ENCODE measurements around the gene MARK3.

The MARK3 gene

GRCh38 chr14:103444837-103445524 is 59.8 kb downstream of the MARK3 start:
- DNase-seq, result no peak

DNA sequence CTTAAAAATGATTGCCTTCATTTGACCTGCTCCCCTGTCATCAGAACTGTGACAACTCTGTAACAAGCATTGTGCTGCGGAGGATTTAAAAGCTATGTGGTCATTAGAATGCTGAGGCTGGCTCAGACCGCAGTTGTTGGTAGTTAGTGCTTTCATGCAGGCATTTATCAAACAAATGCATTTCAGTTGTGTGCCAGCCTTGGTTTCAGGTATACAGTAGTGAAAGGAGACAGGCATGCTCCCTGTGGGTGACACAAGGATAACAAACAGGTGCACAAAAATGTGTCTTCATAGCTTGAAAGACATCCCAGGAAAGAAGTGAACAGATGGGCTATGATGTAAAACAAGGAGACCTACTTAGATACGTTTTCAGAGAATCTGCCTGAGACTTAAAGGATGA is 60.6 kb downstream of the MARK3 start:
- no peak for DNase-seq

DNA sequence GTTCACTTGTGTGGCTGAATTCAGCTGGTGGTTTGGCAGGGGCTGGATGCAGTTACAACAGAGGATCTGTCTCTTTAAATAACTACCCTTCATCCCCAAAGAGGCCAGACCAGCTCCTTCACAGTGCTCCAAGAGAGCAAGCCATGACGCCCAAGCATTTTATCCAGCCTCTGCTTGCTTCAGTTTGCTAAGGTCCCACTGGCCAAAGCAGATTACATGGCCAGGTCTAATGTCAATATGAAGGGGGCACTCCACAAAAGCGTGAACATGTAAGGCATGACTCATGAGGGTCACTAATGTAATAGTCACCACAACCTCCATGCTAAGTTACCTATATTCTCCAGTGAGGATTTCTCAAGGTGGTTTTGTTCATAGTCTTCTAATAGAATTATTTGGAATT is 62.9 kb downstream of the MARK3 start:
- DNase-seq, result no peak

- no peak for DNase-seq
Observed at GRCh38 chr14:103449634-103450161, 64.5 kb downstream of the MARK3 start.

GRCh38 chr14:103450416-103450815 is 65.2 kb downstream of the MARK3 start:
- DNase-seq, result no peak

GRCh38 chr14:103451401-103451800 is 66.2 kb downstream of the MARK3 start:
- no peak for DNase-seq

DNA sequence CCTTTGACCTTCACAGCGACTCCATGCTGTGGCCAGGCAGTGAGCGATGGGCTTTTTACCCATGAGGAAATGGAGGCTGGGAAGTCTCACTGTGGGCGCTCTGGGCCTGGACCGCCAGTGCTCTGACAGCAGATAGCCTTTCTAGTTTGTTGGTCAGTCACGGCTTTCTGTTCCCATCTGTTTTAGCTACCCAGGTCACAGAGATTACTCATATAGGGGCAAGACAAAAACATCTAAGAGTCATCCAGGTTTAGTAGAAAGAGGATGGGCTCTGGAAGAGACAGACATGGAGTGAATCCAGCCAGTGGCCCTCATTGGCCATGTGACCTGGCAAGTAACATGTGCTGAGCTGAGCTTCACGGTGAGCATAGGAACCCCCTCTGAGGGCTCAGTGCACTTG is 68.6 kb downstream of the MARK3 start:
- no peak for DNase-seq

DNA sequence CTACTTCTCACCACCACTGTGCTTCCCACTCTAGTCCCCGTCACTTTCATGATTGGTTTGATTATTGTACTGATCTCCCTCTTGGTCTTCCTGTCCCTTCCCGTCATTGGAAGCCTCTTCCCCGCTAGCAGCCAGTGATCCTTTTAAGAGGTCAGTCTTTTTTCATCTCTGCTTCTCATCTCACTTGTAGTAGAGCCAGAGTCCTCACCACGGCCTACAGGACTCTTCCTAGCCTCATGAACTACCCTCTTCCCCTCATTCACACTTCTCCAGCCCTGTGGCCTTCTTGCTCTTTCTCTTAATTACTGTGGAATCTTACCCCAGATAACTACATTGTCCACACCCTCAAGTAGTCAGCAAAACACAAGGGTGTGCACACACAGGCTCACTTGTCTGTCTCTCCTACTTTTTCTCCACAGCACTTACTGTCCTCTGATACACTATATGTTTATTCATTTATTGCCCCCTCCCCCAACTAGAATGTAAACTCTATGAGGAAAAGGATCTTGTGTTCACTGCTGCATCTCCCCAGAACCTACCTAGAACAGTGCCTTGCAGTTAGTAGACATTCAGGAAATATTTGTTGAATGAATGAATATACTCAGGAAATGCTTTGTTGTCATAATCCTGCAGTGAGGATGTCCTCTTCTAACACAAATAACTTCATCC is 71.1 kb downstream of the MARK3 start:
- no peak for DNase-seq

- DNase-seq, result peak in 2 of 6 experiments; percentile 18 to 35
Observed at GRCh38 chr14:103460415-103460814, 75.2 kb downstream of the MARK3 start.

DNA sequence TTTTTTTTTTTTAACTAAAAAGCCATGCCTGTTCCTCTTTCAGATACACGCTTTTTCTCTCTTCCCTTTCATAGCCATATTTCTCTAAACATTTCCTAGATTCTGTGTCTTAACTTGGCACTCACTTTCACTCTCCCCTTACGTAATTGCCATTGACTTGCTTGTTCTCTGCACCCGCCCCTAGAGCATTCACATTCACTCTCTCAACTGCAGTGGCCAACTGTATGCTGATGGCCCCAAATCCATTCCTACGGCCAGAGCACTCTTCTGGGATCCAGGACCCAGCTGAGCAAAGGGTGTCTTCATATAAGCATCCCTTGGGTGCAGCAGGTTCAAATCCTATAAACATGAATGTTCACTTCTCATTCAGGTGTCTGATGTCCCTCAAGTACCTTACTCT is 77.9 kb downstream of the MARK3 start:
- DNase-seq, result no peak

DNA sequence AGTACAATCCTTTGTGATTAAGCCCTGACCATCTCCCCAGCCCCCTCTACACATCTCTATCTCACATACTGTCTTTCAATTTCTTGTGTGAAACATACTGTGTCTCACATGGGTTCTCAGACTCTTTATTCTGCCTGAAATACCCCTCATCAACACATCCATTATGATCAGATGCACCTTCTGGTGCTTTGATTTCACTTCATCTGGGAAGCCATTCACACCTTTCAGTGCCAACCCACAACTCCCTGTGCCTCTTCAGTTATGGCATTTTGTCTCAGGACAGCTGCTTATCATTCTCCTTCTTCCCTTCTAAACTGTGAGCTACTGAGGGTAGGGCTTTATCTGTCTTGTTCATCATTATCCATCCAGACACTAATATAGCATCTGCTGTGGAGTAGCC is 78.6 kb downstream of the MARK3 start:
- no peak for DNase-seq

DNA sequence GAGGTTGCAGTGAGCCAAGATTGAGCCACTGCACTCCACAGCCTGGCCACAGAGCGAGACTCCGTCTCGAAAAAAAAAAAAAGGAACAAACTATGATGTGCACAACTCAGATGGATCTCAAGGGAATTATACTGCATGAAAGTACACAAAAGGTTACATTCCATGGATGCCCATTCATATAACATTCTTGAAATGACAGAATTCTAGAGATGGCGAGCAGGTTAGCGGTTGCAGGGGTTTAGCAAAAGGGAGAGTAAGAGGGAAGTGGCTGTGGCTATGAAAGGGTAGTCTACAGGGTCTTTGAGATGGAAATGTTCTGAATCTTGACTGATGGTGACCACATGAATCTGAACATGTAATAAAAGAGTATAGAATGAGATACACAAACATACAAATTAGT is 87.7 kb downstream of the MARK3 start:
- no peak for DNase-seq

- DNase-seq, result no peak
Observed at GRCh38 chr14:103474893-103475292, 89.7 kb downstream of the MARK3 start.

GRCh38 chr14:103476065-103476464 is 90.8 kb downstream of the MARK3 start:
- DNase-seq, result peak in 1 of 6 experiments; percentile 2

DNA sequence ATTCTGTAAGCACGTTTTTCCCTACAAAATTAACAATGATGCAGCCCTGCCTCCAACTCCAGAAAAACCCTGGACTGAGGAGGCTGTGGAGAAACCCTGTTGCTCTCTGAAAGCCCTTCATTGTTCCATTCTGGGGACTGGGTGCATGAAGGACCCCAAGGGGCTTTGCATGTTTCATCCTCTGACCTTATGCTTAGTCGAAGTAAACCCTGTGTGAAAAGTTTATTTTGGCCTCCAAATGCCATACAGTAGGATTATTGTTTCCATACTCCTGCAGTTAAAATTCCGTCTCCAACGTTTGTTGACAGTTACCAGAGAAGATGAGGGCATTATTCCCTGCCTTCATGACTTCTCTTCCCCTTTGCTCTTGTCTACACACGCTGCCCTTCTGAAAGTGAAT is 91.4 kb downstream of the MARK3 start:
- DNase-seq, result no peak

GRCh38 chr14:103480595-103480994 is 95.4 kb downstream of the MARK3 start:
- no peak for DNase-seq

DNA sequence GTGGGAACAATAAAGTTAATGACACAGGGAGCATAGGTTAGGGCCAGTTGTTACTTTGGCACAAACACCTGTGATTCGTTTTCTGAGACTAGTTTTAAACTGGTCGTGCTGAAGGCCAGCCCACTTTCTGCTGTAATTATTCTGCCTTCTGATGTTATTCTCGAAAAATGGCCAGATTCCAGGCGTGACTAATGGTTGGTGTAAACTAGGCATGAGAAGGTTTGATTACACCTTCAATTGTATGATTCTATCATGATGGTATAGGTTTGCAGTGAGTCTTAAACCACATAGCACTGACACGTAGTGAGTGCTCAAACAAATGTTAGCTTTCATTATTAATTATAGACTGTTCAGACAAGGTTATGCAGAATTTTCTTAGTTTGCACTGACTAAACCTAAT is 98.4 kb downstream of the MARK3 start:
- no peak for DNase-seq

DNA sequence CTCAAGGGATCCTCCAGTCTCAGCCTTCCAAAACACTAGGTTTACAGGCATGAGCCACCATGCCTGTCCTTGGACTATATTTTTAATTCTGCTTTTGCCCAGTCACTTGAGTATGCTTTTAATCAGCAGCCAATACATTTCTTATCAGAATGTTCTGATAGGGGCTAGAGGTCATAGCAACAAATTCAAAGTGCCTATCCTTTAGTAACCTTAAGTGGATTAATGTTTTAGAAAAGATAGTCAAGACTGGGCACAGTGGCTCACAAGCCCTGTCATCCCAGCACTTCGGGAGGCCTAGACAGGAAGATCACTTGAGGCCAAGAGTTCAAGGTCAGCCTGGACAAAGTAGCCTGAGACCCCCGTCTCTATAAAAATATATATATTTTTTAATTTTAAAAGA is 100.3 kb downstream of the MARK3 start:
- DNase-seq, result no peak

GRCh38 chr14:103488071-103488470 is 102.9 kb downstream of the MARK3 start:
- no peak for DNase-seq

- no peak for DNase-seq
Observed at GRCh38 chr14:103488960-103489359, 103.7 kb downstream of the MARK3 start.

DNA sequence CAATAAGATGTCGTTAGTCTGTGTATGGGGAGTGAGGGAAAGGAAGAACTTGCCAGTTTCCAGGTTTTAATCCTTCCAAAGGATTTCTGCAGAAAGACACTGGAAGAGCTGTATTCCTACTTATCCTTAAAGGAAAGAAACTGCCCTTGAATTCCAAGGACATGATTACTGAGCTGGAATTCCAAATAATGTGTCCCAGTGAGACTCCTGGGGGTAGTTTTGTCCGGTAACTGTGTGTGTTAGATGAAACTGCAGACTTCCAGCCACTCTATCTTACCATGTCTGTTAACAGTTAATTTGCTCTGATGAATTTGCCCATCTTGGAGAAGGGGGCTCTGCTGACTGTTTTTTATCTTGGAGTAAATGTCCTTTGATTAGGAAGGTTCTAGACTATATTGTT is 104.4 kb downstream of the MARK3 start:
- no peak for DNase-seq

DNA sequence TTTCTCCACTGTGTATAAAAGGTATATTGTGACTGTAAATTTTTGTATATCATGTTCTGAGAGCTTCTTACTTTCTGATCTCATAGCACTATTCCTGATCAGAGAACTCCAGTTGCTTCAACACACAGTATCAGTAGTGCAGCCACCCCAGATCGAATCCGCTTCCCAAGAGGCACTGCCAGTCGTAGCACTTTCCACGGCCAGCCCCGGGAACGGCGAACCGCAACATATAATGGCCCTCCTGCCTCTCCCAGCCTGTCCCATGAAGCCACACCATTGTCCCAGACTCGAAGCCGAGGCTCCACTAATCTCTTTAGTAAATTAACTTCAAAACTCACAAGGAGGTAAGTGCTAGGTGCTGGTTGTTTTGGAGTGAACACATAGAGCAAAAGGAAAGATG is 106.5 kb downstream of the MARK3 start:
- DNase-seq, result no peak

DNA sequence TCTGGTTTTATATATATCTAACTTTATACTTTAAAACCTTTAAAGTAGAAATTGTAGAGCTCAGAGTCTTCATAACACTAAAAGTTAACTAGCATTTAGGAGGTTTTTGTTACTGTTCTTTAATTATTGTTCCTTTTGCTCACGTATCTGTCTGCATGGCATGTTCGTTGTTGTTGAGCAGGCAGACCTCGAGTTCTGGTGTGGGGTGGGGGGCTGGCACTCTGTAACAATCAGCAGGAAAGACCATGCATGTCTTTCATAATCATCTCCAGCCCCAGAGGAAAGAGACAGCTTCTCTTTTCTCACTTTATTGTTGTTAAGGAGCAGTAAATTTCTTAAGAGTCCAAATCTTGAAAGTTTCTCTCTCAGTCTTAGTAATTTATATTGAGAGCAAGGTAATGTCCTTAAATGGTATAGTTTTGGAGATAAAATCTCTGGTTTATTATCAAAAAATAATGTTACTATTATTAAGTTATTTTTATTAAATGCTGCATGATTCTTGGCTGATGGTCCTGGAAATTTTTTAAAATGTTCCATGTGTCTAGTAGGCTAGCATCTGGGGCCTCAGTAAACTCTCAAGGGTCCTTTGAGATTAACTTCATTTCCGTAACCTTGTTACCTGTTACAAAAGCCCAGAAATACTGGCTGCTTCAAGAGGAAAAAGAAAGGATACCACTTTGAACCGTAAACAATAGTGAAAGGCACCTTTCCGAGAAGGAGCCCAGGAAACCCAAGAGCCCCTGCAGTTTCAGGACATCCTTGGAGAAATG is 107.1 kb downstream of the MARK3 start:
- no peak for DNase-seq

DNA sequence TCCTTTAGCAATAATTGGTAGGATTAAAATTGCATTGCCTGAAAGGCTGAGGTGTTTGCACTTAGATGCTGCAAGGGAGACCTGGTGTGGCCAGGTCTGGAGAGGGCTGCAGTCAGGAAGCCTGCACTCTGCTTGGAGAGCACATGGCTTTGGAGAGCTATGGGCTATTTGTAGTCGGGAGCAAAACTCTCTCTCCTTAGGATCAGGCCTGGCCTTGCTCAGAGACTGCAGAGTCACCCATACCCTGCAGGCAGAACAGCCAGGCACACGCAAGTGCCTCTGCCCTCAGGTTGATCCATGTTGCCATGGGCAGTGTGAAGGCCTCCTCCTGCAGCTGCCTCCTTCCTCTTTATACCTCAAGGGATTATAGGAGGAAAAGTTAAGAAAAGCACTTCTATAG is 110.6 kb downstream of the MARK3 start:
- no peak for DNase-seq
